K562 (cell line): ENCODE data around the gene FAXC. TPM values are rescaled to one million over a fixed set of nuclear protein-coding genes. Genes with fewer than 3 reads are reported as not detected.
A peak's percentile ranks its signal among the peaks of the same experiment; 100 is the strongest.

Source experiments
- ATAC-seq: fragments of 200-7000 bp; cut with Tn5 transposase; 3 replicates; pipeline ENCODE4 v1.9.1; 2020; ENCODE audit warnings: moderate library complexity
- BruUV-seq: library from RNA; stranded (reverse); fragments of 400-500 nt; replicated peaks from 2 replicates; lab custom pipeline; 2021; lab: Mats Ljungman, UMichigan
- CTCF ChIA-PET: fragments of 300-600 bp; formaldehyde crosslinking; extraction: SDS; loops from one replicate; lab custom pipeline; 2021; ENCODE audit warnings: low intra/inter-chr PET ratio; lab: Yijun Ruan, JAX
- POLR2A ChIA-PET: fragments of 300-600, 350-650 bp; sonication (Branson Sonifier 250); formaldehyde crosslinking; extraction: SDS; loops from one replicate; lab custom pipeline; 2021; ENCODE audit warnings: antibody characterized with exemption, inconsistent platforms; lab: Yijun Ruan, JAX
- DNase-seq, 4 experiments: peaks; one replicate each; pipeline versions ENCODE4 v3.0.0 to v3.0.0-alpha.2; 2011 to 2018; ENCODE audit warnings: low spot score in 3 of 4, mixed read lengths in 3 of 4; ENCODE audit errors: extremely low read depth in 1 of 4
- FAIRE-seq: peaks from 2 replicates; lab custom pipeline; 2011; peaks lifted over from hg19 to GRCh38; lab: Jason Lieb, UNC
- H2AFZ ChIP-seq: 2 replicates; pipeline ENCODE4 v1.6.0; 2011; ENCODE audit warnings: low read depth, low read length, control low read depth, inconsistent platforms
- H3K27ac ChIP-seq: fragments of 200-600 bp; 3 replicates; pipeline ENCODE4 v1.8.0; 2011; ENCODE audit warnings: low read depth, mild to moderate bottlenecking, control low read depth, inconsistent platforms, low read length, moderate library complexity, mixed read lengths; ENCODE audit errors: extremely low read depth
- H3K27me3 ChIP-seq, 2 experiments: fragments of 300-600 bp in 1 of 2; 2 replicates in 1 of 2; 3 replicates in 1 of 2; pipeline versions ENCODE4 v1.6.0 to v1.8.0; 2011; ENCODE audit warnings: inconsistent platforms in 2 of 2, low read length in 2 of 2, mild to moderate bottlenecking in 1 of 2, mixed read lengths in 1 of 2, moderate library complexity in 1 of 2; ENCODE audit not compliant: control insufficient read depth in 2 of 2, insufficient read depth in 2 of 2
- H3K36me3 ChIP-seq: fragments of 300-600 bp; 3 replicates; pipeline ENCODE4 v1.8.0; 2011; ENCODE audit warnings: mild to moderate bottlenecking, low read length, inconsistent platforms; ENCODE audit not compliant: control insufficient read depth, insufficient read depth
- H3K4me1 ChIP-seq, 2 experiments: fragments of 200-600 bp in 1 of 2; replicated peaks in 1 of 2; 2 replicates in 1 of 2; 3 replicates in 1 of 2; pipeline versions ENCODE4 v1.5.1 to v1.8.0; 2011; ENCODE audit warnings: inconsistent platforms in 2 of 2, low read length in 2 of 2, mild to moderate bottlenecking in 1 of 2, mixed read lengths in 1 of 2, moderate library complexity in 1 of 2; ENCODE audit not compliant: control insufficient read depth in 2 of 2, insufficient read depth in 2 of 2
- H3K4me2 ChIP-seq: 2 replicates; pipeline ENCODE4 v1.6.1; 2011; ENCODE audit warnings: low read length, control low read depth, inconsistent platforms, mixed read lengths; ENCODE audit not compliant: insufficient read depth
- H3K4me3 ChIP-seq: fragments of 200-600 bp; sonication (generic), shearing (Covaris generic); 2 replicates; pipeline ENCODE4 v1.5.1; 2016; ENCODE audit warnings: control low read depth, inconsistent platforms
- H3K79me2 ChIP-seq: fragments of 200-600 bp; 3 replicates; pipeline ENCODE4 v1.8.0; 2011; ENCODE audit warnings: low read length, inconsistent platforms; ENCODE audit not compliant: control insufficient read depth, insufficient read depth
- H3K9ac ChIP-seq, 2 experiments: 2 replicates each; pipeline versions ENCODE4 v1.6.0 to v1.6.1; 2011; ENCODE audit warnings: low read depth in 2 of 2, low read length in 2 of 2, control low read depth in 1 of 2, inconsistent platforms in 1 of 2, mild to moderate bottlenecking in 1 of 2, mixed read lengths in 1 of 2; ENCODE audit not compliant: insufficient read depth in 1 of 2
- H3K9me1 ChIP-seq: one replicate; pipeline ENCODE4 v1.6.0; 2011; ENCODE audit warnings: inconsistent platforms, mild to moderate bottlenecking, low read length, moderate library complexity; ENCODE audit not compliant: control insufficient read depth, insufficient read depth
- H3K9me3 ChIP-seq: replicated peaks from 2 replicates; pipeline ENCODE4 v1.5.1; 2011; ENCODE audit warnings: low read depth, low read length, inconsistent platforms; ENCODE audit not compliant: control insufficient read depth, insufficient read depth
- H4K20me1 ChIP-seq: replicated peaks from 2 replicates; pipeline ENCODE4 v1.6.1; 2011; ENCODE audit warnings: low read length, inconsistent platforms, mixed read lengths; ENCODE audit not compliant: control insufficient read depth, insufficient read depth
- CCNT2 ChIP-seq: IDR thresholded peaks from 2 replicates; pipeline ENCODE4 v1.6.1; 2011; ENCODE audit warnings: borderline replicate concordance, low read depth, mild to moderate bottlenecking, moderate library complexity, mixed read lengths, low read length; ENCODE audit not compliant: insufficient read length; ENCODE audit errors: extremely low read depth
- CSDE1 ChIP-seq, 2 experiments: fragments of 450-650 bp; IDR thresholded peaks; 2 replicates each; pipeline ENCODE4 v1.6.1; 2016; ENCODE audit warnings: mild to moderate bottlenecking in 1 of 2
- HLTF ChIP-seq: fragments of 450-650 bp; IDR thresholded peaks from 2 replicates; pipeline ENCODE4 v1.6.1; 2016
- MITF ChIP-seq: IDR thresholded peaks from 2 replicates; pipeline ENCODE4 v1.6.1; 2014; ENCODE audit warnings: antibody characterized with exemption
- SOX6 ChIP-seq: fragments of 450-650 bp; IDR thresholded peaks from 2 replicates; pipeline ENCODE4 v1.6.1; 2014; ENCODE audit warnings: mild to moderate bottlenecking
- TSC22D4 ChIP-seq: fragments of 450-650 bp; IDR thresholded peaks from 2 replicates; pipeline ENCODE4 v1.6.1; 2016; ENCODE audit warnings: missing genetic modification characterization, missing biosample characterization, control low read depth
- XRCC4 ChIP-seq: IDR thresholded peaks from one replicate; pipeline ENCODE4 v1.6.1; 2011; ENCODE audit not compliant: insufficient read depth, insufficient read length; ENCODE audit errors: extremely low read depth
- ZNF263 ChIP-seq: sonication (generic); formaldehyde crosslinking; IDR thresholded peaks from 2 replicates; pipeline ENCODE4 v1.8.0; 2022; ENCODE audit warnings: mild to moderate bottlenecking, missing genetic modification reagents, borderline replicate concordance
- ZNF347 ChIP-seq: fragments of 450-650 bp; formaldehyde crosslinking; IDR thresholded peaks from 2 replicates; pipeline ENCODE4 v1.4.0; 2020; ENCODE audit warnings: low read depth, mild to moderate bottlenecking, moderate library complexity
- ZNF395 ChIP-seq: fragments of 200-800 bp; sonication (Bioruptor generic); IDR thresholded peaks from 2 replicates; pipeline ENCODE4 v1.6.1; 2017; ENCODE audit warnings: missing genetic modification characterization, missing compliant biosample characterization
- ZNF561 ChIP-seq: fragments of 450-650 bp; formaldehyde crosslinking; conservative IDR thresholded peaks from 2 replicates; pipeline ENCODE4 v1.4.0; 2020; ENCODE audit warnings: mild to moderate bottlenecking, moderate library complexity
- ZNF639 ChIP-seq, 2 experiments: fragments of 200-800 bp in 1 of 2; sonication (Bioruptor generic) in 1 of 2; sonication (generic) in 1 of 2; formaldehyde crosslinking in 1 of 2; IDR thresholded peaks in 1 of 2; conservative IDR thresholded peaks in 1 of 2; 2 replicates each; pipeline versions ENCODE4 v1.5.0 to v1.6.1; 2016 to 2020; ENCODE audit warnings: missing compliant biosample characterization in 1 of 2, missing genetic modification characterization in 1 of 2, missing genetic modification reagents in 1 of 2
- ZNF780A ChIP-seq: fragments of 250-450 bp; sonication (Bioruptor Pico); IDR thresholded peaks from 2 replicates; pipeline ENCODE4 v1.5.0; 2021; ENCODE audit warnings: mild to moderate bottlenecking
- WGBS: fragments of 100-300 bp; shearing (Covaris generic); methylation state at CpG from one replicate; pipeline ENCODE4 v1.1.6; 2016; ENCODE audit warnings: low coverage, mixed read lengths; ENCODE audit not compliant: insufficient coverage; ENCODE audit errors: missing lambda C conversion rate; 5-methylcytosine and 5-hydroxymethylcytosine counted together
- in situ Hi-C: fragments of 300-500 bp; cut with MboI; formaldehyde crosslinking; loops from 4 replicates; pipeline ENCODE4 v1.15.0; 2018; ENCODE audit warnings: inconsistent platforms, mixed read lengths
- intact Hi-C: fragments of 100-400 bp; cut with micrococcal nuclease; formaldehyde crosslinking; loops from 2 replicates; pipeline ENCODE4 v1.14.2; 2022
- polyA plus RNA-seq, 8 experiments: library from polyadenylated mRNA; depleted of rRNA in 4 of 8; stranded (reverse) in 5 of 8; unstranded in 3 of 8; fragments of >200 nt; fragmentation: Nextera tagmentation in 2 of 8; fragmentation: Illumina TruSeq in 1 of 8; extraction: Ambion mirVana in 2 of 8; extraction: Trizol in 1 of 8; gene quantifications; 2 replicates each; pipeline versions ENCODE4 v1.2.1 to v1.2.3, GENCODE V29; 2011 to 2014; ENCODE audit warnings: inconsistent platforms in 1 of 8, missing spikeins in 1 of 8
- total RNA-seq, 7 experiments: library from RNA; depleted of rRNA in 6 of 7; stranded (reverse); fragments of >200 nt in 6 of 7; fragmentation: Illumina TruSeq in 2 of 7; extraction: Trizol in 2 of 7; gene quantifications; 2 replicates each; pipeline versions ENCODE4 v1.2.1 to v1.2.3, GENCODE V29; 2011 to 2021; ENCODE audit warnings: low replicate concordance in 1 of 7
- TF ChIP-seq, protein P1 (sequence below): sonication (generic); formaldehyde crosslinking; IDR thresholded peaks from 2 replicates; pipeline ENCODE4 v1.9.0; 2022; ENCODE audit warnings: mild to moderate bottlenecking, missing genetic modification reagents

FAXC gene
- total and polyA plus RNA-seq, 9 of the 15 experiments (the other 6 are each of a cell fraction or from before 2014, with no cell fraction given), result 0.06 to 0.40 (median 0.13) TPM; not detected in 5

- no peak for TF ChIP-seq SOX6
- TF ChIP-seq CCNT2, result no peak
Measured at GRCh38 chr6:99350573-99350972, 1.1 kb upstream of the FAXC start (continued).

GRCh38 chr6:99348288-99349170 lies 945 bp downstream of the FAXC start:
- Histone ChIP-seq H3K4me1 (peaks cover 0 to 13% of the 10 kb centered on the region in 2 experiments; a peak in 2 of 5 replicates), H3K9ac (no peak overlapping the region), H3K9me3 (no peaks in the 10 kb centered on the region), H3K36me3 (no peaks in the 10 kb centered on the region), H3K4me2 (peak overlapping the region; percentile 36; the same call in 1 of the 2 replicates), H3K79me2 (no peaks in the 10 kb centered on the region), H3K27ac (no peak overlapping the region), H3K27me3 (peaks cover 18 to 43% of the 10 kb centered on the region in 2 experiments; a peak in 4 of 5 replicates), H2AFZ (no peak overlapping the region), H3K9me1 (no peaks in the 10 kb centered on the region), H3K4me3 (no peak overlapping the region), H4K20me1 (no peaks in the 10 kb centered on the region; the same call in 1 of the 2 replicates)
- in situ Hi-C loops, result loop anchor here (25.0 kb wide), 1 partner anchor 389 kb away; no protein-coding TSS in a partner anchor
- FAIRE-seq (no peak), ATAC-seq (no peak), DNase-seq (no peak)
- BruUV-seq, result no TSS peak
- intact Hi-C loops, result loop anchor here (5.0 kb wide), 1 partner anchor 79 kb away; the partner anchor contains the start of gene PNISR
- POLR2A ChIA-PET, result interaction anchor here (1.5 kb wide), 1 partner anchor 18 kb away, joined by 5 read pairs; no protein-coding TSS in a partner anchor
- CTCF ChIA-PET, result no interaction called here
- 36% methylated on average over 20 of the region's 25 CpGs for WGBS
- TF ChIP-seq ZNF263 (CRISPR knock-in tag), result no peak
- TF ChIP-seq HLTF, result no peak
- TF ChIP-seq, protein P1, sequence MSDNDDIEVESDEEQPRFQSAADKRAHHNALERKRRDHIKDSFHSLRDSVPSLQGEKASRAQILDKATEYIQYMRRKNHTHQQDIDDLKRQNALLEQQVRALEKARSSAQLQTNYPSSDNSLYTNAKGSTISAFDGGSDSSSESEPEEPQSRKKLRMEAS (CRISPR knock-in tag), result no peak
- TF ChIP-seq ZNF639 (CRISPR knock-in tag; conservative IDR thresholded peaks at IDR 0.05 in 1 of 2, IDR thresholded peaks at IDR 0.05 in 1 of 2), result no peak
- no peak for TF ChIP-seq ZNF395
- TF ChIP-seq CSDE1 (IDR thresholded peaks at IDR 0.05), result no peak
- no peak for TF ChIP-seq XRCC4
- TF ChIP-seq MITF, result no peak
- no peak for TF ChIP-seq TSC22D4
- TF ChIP-seq ZNF347 (CRISPR knock-in tag), result no peak
- no peak for TF ChIP-seq ZNF561 (CRISPR knock-in tag)
- TF ChIP-seq ZNF780A (CRISPR knock-in tag), result no peak
